DMS 273 (cell line): ENCODE measurements around the gene B4GALNT3.
A peak's percentile ranks its signal among the peaks of the same experiment; 100 is the strongest.
"Not testable (repeated sequence)": the region's sequence is repeated elsewhere in the genome, so short reads cannot be mapped to it uniquely, and the experiment has no call there.

Source experiments
- DNase-seq: peaks from one replicate; lab custom pipeline; 2025; ENCODE audit not compliant: unreplicated experiment; lab: John Stamatoyannopoulos, UW

B4GALNT3 gene

DNA sequence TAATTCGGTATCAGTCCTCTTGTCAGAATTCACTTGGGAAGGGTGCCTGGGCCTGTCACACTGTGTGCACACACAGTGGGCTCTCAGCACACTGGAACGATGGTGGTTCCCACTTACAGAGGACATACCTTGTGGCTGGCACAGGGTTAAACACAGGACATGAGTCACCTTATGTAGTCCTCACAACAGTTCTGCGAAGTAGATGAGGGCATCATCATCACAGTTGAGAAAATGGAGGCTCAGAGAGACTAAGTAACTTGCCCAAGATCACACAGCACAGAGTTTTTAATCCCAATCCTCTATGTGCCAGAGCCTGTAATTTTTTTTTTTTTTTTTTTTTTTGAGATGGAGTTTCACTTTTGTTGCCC is 112.8 kb downstream of the B4GALNT3 start:
- no peak for DNase-seq

DNA sequence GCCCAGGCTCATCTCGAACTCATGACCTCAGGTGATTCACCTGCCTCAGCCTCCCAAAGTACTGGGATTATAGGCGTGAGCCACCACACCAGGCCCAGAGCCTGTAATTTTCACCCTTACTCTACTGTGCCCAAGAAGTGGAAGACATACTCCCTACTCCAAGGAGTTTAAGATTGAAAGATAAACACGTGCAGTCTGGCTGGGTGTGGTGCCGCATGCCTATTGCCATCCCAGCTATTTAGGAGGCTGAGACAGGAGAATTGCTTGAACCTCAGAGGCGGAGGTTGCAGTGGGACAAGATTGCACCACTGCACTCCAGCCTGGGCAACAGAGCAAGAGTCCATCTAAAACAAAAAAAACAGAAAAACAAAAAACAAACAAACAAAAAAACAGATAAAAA is 113.5 kb downstream of the B4GALNT3 start:
- no peak for DNase-seq

DNA sequence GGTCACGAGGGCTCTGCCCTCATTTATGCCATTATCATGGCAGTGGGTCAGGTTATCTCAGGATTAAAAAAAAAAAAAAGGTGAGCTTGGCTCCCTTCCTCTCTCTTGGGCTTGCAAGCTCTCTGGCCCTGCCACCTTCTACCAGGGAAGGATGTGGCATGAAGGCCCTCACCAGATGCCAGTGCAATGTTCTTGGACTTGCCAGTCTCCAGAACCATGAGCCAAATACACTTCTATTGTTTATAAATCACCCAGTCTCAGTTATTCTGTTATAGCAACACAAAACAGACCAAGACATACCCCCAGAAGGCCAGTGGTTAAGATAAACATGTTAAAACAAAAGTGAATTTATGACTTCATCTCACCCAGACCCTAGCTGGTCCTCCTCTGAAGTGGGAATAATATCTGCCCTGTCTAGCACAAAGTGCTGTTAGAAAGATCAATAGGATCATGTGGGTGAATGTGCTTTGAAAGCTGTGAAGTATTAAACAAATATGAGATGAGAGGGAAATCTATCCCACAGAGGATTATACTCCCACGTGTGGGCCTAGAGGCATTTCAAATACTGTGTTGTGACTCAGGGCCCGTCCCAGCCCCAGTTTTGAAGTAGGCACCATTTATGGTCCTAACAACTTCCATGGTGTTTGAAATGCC is 114.9 kb downstream of the B4GALNT3 start:
- no peak for DNase-seq

DNA sequence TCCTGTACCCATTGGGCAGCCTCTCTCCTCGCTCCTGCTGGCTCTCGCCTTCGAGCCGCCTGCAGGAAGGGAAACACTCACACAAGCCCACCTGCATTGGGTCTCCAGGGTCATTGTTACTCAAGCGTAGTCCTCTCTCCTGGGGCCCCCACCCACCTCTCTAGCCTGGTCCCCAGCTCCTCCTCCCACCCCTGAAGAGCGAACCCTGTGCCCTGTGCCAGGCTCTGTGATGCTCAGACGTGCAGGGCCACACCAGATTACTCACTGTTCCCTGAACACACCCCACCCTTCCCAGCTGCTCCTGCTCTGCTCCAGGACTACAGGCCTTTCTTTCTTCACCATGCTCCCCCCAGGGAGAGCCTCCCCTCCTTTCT is 115.4 kb downstream of the B4GALNT3 start:
- DNase-seq = no peak

DNA sequence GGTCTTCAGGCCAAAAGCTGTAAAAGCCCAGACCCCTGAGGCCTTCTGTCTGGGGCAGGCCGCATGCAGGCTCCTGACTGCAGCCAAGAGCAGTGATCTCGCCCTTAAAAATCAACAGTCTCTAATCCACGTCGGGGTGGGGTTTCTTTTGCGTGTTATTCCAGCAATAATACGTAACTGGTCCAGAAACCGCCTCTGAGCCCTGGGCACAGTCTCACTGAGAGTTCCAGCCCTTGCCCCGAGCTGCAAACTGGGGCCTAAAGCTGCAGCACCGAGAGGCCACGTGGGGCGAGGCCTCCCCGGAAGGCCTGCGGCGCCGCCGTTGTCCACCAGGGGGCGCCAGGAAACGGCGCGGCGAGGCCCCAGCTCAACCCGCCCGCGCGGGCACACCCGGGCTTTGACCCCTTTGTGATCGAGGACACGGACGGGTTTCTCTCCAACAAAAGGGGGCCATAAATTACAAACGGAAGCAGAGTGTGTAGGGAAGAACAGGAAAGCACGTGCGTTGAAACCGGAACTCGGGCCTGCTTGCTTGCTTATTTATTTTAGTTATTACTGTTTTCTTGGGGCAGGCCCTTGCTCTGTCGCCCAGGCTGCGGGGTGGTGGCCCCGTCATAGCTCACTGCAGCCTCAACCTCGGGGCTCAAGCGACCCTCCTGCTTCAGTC is 116.3 kb downstream of the B4GALNT3 start:
- DNase-seq = peak; percentile 89

DNA sequence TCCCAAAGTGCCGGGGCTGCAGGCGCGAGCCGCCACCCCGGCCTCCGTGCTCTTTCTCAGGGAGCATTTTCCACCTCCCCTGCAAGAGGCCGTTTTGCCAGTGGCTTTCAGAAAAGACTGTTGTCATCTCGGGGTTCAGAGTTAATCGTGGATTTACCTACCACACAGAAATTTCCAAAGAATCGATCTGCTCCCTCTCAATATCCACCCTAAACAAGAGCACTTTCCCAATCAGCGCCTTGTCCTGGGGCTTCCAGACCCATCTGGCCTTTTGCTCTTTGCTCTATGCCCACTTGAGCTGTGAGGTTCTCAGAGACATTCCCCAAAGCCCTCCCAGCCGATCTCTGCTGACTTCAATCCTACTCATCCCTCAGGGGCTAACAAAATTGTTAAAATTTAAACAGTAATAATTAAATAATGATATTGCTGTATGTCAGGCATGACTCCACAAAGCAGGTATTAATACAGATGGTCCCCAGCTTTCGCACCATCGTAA is 116.9 kb downstream of the B4GALNT3 start:
- DNase-seq = no peak

DNA sequence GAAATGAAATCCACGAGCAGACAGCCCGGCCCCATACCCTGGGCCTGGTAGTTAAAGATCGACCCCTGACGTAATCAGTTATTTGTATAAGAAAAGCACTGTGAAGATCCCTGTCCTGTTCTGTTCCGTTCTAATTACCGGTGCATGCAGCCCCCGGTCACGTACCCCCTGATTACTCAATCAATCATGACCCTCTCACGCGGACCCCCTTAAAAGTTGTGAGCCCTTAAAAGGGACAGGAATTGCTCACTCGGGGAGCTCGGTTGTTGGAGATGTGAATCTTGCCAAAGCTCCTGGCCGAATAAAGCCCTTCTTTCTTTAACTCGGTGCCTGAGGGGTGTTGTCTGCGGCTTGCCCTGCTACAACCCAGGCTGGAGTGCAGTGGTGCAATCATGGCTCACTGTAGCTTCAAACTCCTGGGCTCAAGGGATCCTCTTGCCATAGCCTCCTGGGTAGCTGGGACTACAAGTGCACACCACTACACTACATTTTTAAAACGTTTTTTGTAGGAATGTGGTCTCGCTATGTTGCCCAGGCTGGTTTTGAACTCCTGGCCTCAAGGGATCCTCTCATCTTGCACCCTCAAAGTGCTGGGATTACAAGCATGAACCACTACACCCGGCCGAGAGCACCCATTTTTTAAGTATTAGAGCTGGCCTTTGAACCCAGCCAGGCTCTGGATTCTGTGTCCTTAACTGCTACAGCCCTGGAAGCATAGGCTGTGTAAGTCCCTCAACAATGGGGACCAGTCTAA is 118.4 kb downstream of the B4GALNT3 start:
- not testable (repeated sequence) for DNase-seq

DNA sequence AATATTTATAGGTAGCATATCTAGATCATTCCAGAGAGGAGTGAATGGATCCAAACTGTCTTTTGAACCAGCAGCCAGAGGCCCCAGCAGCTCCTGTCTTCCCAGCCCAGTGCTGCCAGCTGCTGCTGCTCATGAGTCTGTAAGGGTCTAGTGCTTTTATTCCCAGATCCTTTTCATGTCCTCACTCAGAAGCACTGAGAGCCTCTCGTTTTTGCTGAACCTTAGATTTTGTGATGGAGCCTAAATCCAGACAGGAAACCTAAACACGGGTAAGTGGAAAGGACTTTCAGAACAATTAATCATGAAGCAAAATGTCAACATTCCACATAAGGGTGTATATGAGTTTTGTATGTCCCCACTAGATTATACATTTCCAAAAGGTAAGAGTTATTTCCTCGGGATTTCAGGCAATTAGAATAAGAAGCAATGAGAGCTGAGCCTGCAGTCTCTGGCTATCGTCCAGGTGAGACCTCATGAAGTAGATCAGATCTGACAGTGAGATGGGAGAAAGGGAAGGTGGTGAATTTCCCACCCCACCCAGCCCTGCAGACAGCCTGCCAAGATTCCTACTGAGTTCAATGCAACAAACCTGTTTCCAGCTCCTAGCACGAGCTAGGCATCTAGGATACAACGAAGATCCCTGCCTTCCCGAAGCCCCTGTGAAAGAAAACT is 119.1 kb downstream of the B4GALNT3 start:
- peak; percentile 43 for DNase-seq

DNA sequence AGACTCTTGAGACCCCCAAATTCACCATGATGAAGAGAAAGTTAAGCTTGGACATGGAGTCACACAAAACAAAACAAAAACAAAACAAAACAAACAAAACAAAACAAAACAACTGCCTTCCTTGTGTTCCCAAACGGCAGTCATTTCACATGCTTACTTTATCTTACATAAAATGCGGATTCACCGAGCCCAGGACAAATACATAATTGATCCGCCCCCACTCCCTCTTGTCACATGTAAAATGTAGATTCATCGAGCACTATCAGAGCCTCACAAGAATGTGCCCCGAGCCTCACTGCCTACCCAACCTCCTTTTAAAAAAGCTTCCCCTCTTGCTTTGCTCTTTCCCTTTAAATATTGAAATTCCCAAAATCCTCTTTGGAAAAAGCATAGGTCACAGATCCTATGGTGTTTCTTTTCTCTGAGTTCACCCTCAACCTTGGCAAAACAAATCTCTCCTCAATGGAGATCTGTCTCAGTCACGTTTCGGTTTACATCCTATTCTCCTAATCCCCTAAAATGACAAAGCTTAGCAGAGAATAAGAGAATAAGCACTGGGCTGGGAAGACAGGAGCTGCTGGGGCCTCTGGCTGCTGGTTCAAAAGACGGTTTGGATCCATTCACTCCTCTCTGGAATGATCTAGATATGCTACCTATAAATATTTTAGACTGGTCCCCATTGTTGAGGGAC is 119.8 kb downstream of the B4GALNT3 start:
- DNase-seq = no peak

DNA sequence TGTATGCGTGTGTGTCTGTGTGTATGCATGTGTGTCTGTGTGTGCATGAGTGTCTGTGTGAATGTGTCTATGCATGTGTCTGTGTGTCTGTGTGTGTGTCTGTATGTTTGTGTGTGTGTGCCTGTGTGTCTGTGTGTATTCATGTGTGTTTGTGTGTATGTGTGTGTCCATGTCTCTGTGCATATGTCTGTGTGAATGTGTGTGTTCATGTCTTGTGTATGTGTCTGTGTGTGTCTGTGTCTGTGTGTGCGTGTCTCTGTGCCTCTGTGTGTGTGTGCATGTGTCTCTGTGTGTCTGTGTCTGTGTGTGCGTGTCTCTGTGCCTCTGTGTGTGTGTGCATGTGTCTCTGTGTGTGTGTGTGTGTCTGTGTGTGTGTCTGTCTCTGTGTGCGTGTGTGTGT is 121.1 kb downstream of the B4GALNT3 start:
- no peak for DNase-seq

DNA sequence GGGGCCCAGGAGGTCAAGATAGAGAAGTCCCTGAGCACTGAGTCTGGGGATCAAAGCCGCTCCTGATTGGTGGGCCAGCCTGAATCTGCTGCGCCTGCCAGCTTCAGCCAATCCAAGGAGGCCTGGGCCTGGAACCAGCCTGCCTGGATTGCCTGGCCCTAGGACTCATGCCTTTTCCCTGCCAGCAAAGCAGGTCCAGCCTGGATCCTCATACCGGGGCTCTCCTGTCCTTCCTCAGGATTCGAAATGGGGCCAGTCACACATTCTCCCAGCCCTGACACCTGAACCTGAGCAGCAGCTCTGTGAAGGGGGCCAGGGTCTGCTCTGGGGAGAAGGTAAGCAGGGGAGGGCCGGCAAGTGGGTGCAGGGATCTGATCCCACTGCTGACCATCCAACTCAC is 121.6 kb downstream of the B4GALNT3 start:
- DNase-seq = no peak

DNA sequence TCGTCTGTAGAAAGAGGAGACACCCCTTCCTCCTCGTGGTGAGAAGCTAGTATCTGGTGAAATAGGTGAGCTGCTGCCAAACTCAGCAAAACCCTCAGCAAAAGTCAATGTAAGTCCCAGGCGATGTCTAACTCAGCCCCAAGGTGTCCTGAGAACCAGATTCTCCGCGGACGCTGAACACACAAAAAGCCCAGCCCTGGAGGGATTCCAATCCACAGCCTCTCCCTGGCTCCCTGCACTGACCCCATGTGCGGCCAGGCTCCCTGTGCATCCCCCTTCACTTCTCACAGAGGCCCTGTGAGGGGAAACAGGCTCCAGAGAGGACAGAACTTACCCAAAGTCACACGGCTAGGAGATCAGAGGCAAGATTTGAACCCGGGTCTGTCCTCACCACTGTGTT is 122.0 kb downstream of the B4GALNT3 start:
- no peak for DNase-seq

DNA sequence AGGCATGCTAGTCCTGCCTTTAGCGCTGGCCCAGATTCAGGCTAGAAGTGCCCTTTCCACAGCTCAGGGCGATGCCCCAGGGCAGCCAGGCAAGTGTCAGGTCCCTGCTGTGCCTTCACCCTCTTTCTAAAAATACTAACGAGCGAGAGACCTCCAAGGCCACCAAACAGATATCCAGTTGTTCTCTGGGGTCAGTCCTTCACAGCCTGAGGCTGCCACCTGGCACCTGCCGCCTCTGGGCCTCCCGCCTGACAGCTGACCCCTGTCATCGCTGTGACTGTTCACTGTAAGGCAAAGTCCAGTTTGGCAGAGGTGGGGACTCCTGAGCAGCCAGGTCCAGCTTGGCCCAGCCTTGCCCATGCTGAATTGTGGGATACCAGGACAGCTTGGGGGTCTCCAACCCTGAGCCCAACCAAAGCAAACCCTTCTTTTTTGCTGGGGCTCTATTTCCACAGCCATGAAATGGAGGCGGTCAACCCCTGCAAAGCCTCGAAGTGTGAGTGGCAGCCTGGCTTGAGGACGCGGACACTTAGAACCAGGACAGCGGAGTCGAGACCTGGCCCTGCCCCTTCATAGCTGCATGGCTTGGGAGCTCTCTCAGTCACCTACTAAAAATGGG is 123.6 kb downstream of the B4GALNT3 start:
- no peak for DNase-seq

DNA sequence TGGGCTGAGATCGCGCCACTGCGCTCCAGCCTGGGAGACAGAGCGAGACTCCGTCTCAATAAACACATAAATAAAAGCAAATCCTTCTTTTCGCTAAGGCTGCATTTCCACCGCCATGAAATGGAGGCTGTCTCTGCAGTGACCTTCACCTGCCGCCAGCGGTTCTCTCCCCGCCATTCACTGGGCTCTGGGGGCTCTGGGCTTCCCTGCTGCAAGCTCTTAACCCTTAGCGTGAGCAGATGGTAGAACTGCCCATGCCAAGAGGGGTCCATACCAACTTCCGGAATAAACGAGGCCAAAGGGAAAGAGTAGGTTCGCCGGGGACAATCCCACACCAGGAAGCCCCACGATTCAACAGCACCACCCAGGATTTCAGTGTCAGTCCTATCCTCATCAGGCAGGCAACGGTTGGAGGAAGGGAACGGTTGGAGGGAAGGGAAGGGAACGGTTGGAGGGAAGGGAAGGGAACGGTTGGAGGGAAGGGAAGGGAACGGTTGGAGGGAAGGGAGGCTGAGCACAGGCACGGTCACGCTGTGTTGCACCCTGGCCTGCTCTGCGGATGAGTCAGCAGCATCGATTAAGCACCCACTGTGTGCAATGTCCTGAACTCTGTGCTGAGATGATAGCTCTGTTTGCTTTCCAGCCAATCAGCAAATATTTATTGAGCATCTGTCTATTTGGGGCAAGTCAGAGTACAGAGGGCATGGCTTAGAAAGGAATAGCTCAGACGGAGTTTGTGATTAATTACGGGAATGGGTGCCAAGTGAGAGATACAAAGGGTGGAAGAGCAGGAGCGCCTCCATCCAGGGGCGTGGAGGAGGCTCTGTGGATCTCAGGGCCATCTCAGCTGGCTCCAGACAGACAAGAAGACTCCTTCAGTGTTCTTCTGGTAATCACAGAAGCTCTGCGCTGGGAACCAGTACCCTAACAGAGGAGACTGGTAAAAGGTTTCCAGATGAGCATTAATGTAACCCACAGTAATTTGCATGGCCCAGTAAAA is 125.6 kb downstream of the B4GALNT3 start:
- no peak for DNase-seq

DNA sequence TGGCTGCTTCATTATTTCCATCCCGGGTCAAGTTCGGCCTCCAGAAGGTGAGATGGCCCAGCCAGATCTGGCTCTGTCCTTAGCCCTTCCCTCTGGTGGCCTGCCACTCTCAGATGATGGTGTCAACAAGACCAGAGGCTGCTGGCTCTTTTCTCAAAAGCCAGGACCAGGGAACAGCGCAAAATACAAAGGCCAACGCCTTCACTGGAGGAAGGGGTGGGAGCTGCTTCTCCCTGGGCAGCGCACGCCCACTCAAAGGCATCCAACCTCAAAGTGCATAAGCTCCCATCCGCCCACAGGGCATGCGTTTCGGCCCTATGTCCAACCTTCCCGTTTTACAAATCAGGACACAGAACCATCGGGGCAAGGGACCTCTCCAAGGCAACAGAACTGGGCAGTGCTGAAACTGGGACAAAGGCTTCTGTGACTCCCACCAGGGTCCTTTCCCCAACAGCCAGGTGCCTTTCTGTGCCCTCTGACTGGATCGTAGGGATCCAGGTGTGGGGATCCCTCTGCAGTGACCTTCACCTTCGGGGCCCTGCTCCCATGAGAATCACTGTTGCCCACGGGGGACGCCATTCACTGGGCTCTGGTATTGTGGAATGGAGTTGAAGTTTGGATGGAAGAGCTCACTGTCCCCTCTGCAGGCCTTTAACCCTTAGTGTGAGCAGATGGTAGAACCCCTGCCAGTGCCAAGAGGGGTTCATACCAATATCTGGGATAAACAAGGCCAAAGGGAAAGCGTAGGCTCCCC is 126.8 kb downstream of the B4GALNT3 start:
- DNase-seq = no peak

DNA sequence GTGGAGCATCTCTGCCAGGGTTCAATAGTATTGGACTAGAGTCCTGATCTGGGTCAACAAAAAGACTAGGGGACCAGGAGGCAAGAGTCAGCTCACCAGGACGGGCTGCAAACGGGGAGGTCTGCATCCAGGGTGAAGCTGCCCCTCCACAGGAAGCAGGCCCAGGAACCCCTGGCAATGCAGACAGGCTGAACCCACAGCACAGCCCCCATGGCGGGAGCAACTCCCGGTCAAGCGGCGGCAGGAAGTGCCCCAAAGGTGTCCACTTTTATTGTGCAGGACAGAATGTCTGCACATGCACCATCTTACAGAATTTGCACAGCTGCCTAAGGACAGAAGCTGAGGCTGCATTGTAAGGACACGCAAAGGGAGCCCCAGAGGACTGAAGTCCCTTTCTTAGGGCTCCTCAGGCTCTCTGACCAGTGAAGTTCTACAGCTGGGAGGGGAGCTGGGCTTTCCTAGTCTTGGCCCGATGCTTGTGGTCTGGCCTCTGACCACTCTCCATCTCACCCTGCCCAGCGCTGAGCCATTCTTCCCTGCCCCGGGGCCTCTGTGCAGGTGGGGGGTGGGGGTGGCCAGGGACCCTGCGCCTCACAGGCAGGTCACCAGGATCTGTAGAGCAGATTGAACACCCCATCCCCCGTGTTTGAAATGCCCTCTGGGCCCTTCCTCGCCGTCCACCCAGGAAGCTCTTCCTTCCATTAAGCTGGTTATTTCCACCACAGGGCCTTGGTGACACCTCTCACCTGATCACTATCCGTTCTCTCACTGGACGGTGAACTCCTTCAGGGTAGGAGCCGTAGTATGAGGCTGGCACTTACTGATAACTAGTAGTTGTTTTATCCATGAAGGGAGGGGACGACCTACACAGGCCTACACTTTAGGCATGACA is 127.6 kb downstream of the B4GALNT3 start:
- DNase-seq = no peak

DNA sequence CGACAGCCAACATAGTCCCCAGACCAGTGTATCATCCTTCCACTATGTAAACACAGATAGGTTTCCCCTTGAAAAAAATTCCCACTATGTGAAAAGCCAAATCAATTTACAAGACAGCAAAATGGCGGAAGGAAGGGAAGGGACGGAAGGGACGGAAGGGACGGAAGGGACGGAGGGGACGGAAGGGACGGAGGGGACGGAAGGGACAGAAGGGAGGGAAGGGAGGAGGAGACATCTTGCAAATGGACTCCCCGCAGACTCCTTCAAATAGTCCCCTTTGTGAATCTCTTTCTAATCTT is 128.2 kb downstream of the B4GALNT3 start:
- no peak for DNase-seq

DNA sequence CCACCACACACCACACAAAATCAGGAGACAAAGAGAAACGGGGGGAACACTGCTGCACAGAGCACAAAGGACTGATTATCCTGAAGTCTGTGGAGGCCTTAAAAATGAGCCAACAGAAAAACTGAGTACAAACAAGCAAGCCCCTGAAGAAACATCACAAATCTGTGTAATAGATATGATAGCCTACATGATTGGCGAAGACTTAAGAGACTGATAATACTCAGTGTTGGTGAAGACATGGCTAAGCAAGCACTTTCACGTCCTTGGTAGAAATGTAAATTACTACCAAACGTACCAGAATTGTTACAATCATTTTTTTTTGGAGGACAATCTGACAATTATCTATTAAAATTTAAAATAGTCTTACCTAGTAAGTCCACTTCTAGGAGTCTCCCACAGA is 128.9 kb downstream of the B4GALNT3 start:
- DNase-seq = no peak
